Liver (tissue), 9 donors: ENCODE measurements around the gene PHF2. TPM values are rescaled to one million over a fixed set of nuclear protein-coding genes. Genes with fewer than 3 reads are reported as not detected.

Source experiments
- DNase-seq: peaks from one replicate; pipeline ENCODE4 v3.0.0-alpha.2; 2017; ENCODE audit warnings: low spot score
- H3K27ac ChIP-seq, 2 donors: one replicate each; pipeline ENCODE4 v1.7.0; 2013; ENCODE audit warnings: inconsistent platforms in 2 of 2, low read length in 2 of 2, control low read depth in 1 of 2, low read depth in 1 of 2, mild to moderate bottlenecking in 1 of 2
- H3K27me3 ChIP-seq, 4 donors: one replicate each; pipeline versions ENCODE4 v1.6.1 to v1.7.0; 2013; ENCODE audit warnings: low read length in 3 of 4, inconsistent platforms in 1 of 4, mild to moderate bottlenecking in 1 of 4, moderate library complexity in 1 of 4; ENCODE audit not compliant: control insufficient read depth in 4 of 4, insufficient read depth in 4 of 4
- H3K36me3 ChIP-seq, 4 donors: one replicate each; pipeline versions ENCODE4 v1.6.1 to v1.7.0; 2013; ENCODE audit warnings: low read length in 3 of 4, mild to moderate bottlenecking in 3 of 4, low read depth in 1 of 4, moderate library complexity in 1 of 4; ENCODE audit not compliant: control insufficient read depth in 4 of 4, insufficient read depth in 3 of 4
- H3K4me1 ChIP-seq, 4 donors: one replicate each; pipeline versions ENCODE4 v1.6.1 to v1.7.0; 2013; ENCODE audit warnings: low read length in 3 of 4, mild to moderate bottlenecking in 3 of 4, moderate library complexity in 1 of 4; ENCODE audit not compliant: control insufficient read depth in 4 of 4, insufficient read depth in 4 of 4
- H3K4me3 ChIP-seq, 3 donors: one replicate each; pipeline versions ENCODE4 v1.6.1 to v1.7.0; 2013; ENCODE audit warnings: low read length in 3 of 3, control low read depth in 1 of 3, low read depth in 1 of 3, mild to moderate bottlenecking in 1 of 3
- H3K9ac ChIP-seq, 2 donors: one replicate each; pipeline ENCODE4 v1.7.0; 2013; ENCODE audit warnings: low read length in 2 of 2, mild to moderate bottlenecking in 2 of 2, moderate library complexity in 2 of 2, control low read depth in 1 of 2, low read depth in 1 of 2
- H3K9me3 ChIP-seq, 4 donors: one replicate each; pipeline versions ENCODE4 v1.6.1 to v1.7.0; 2013; ENCODE audit warnings: low read length in 3 of 4; ENCODE audit not compliant: control insufficient read depth in 4 of 4
- EGR1 ChIP-seq, 2 donors: IDR thresholded peaks; 2 replicates each; pipeline ENCODE4 v1.6.1; 2016 to 2018; ENCODE audit warnings: antibody characterized with exemption in 2 of 2, low read depth in 2 of 2
- FOXA1 ChIP-seq: IDR thresholded peaks from 2 replicates; pipeline ENCODE4 v1.6.1; 2016; ENCODE audit warnings: antibody characterized with exemption
- FOXA2 ChIP-seq: IDR thresholded peaks from 2 replicates; pipeline ENCODE4 v1.6.1; 2016; ENCODE audit warnings: antibody characterized with exemption
- GABPA ChIP-seq, 2 donors: IDR thresholded peaks in 1 of 2; conservative IDR thresholded peaks in 1 of 2; 2 replicates each; pipeline ENCODE4 v1.6.1; 2016; ENCODE audit warnings: antibody characterized with exemption in 2 of 2, mild to moderate bottlenecking in 1 of 2, moderate library complexity in 1 of 2
- HNF4A ChIP-seq, 2 donors: conservative IDR thresholded peaks; 2 replicates each; pipeline ENCODE4 v1.6.1; 2016; ENCODE audit warnings: antibody characterized with exemption in 2 of 2, mild to moderate bottlenecking in 2 of 2
- HNF4G ChIP-seq: IDR thresholded peaks from 2 replicates; pipeline ENCODE4 v1.6.1; 2016; ENCODE audit warnings: antibody characterized with exemption
- JUND ChIP-seq, 2 donors: IDR thresholded peaks; 2 replicates each; pipeline ENCODE4 v1.6.1; 2016; ENCODE audit warnings: antibody characterized with exemption in 2 of 2
- NR2F2 ChIP-seq: IDR thresholded peaks from 2 replicates; pipeline ENCODE4 v1.6.1; 2016; ENCODE audit warnings: antibody characterized with exemption
- RXRA ChIP-seq, 2 donors: IDR thresholded peaks; 2 replicates each; pipeline ENCODE4 v1.6.1; 2017 to 2018; ENCODE audit warnings: antibody characterized with exemption in 2 of 2, mild to moderate bottlenecking in 1 of 2
- SP1 ChIP-seq: IDR thresholded peaks from 2 replicates; pipeline ENCODE4 v1.6.1; 2018; ENCODE audit warnings: antibody characterized with exemption, mild to moderate bottlenecking
- WGBS: extraction: QIAGEN DNeasy Blood & Tissue Kit; methylation state at CpG from one replicate; pipeline ENCODE4 v1.1.7; 2013; 5-methylcytosine and 5-hydroxymethylcytosine counted together
- polyA plus RNA-seq, 2 donors: library from polyadenylated mRNA; stranded (reverse) in 1 of 2; unstranded in 1 of 2; fragments of 200-250 nt in 1 of 2; fragments of >200 nt in 1 of 2; fragmentation: Nextera tagmentation in 1 of 2; extraction: Ambion mirVana in 1 of 2; gene quantifications; one replicate each; pipeline versions ENCODE4 v1.2.1 to v1.2.3, GENCODE V29; 2013 to 2015
- total RNA-seq, 2 donors: library from RNA; depleted of rRNA; stranded (reverse); fragments of >200 nt; gene quantifications; one replicate each; pipeline ENCODE4 v1.2.3, GENCODE V29; 2014
- TF ChIP-seq, protein P1 (sequence below): IDR thresholded peaks from 2 replicates; pipeline ENCODE4 v1.6.1; 2016; ENCODE audit warnings: antibody characterized with exemption
- TF ChIP-seq, protein P2 (sequence below): fragments of 150-350 bp; IDR thresholded peaks from 2 replicates; pipeline ENCODE4 v1.5.1; 2017; ENCODE audit warnings: improper control_type of control experiment, low read depth, low read length; ENCODE audit not compliant: missing input control
- TF ChIP-seq, protein P3 (sequence below): IDR thresholded peaks from 2 replicates; pipeline ENCODE4 v1.6.1; 2016; ENCODE audit warnings: antibody characterized with exemption
- donor health status: healthy.
- donor health status: healthy.
- donor health status: healthy.
- donor health status: healthy.
- donor health status: healthy.

PHF2 gene
- total and polyA plus RNA-seq, 4 donors = 2.3 to 8.6 (median 6.7) TPM

DNA sequence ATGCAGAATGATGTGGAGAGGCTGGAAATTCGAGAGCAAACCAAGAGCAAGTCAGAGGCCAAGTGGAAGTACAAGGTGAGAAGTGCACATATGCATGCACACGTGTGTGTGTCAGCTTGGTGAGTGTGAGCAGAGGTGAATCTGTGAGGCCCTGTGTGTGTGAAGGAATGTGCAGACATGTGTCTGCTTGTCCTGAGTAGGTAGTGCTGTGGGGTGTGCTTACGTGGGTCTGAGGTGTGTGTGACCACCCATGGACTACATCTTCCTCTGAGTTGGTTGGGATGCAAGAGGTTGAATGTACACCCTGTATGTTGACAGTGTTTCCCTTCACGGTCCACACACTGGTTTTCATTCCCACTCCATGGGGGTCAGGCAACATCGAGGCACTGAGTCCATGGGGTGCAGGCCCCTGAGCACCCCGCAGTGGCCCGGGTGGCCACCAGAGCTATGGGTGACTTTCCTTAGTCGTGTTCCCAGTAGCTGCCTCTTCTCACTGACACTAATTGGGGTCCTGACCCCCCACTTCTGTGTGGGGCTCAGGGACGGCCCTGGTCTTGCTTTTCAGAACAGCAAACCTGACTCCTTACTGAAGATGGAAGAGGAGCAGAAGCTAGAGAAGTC, 86.7 kb downstream of the PHF2 start (continued):
- TF ChIP-seq, protein P1, sequence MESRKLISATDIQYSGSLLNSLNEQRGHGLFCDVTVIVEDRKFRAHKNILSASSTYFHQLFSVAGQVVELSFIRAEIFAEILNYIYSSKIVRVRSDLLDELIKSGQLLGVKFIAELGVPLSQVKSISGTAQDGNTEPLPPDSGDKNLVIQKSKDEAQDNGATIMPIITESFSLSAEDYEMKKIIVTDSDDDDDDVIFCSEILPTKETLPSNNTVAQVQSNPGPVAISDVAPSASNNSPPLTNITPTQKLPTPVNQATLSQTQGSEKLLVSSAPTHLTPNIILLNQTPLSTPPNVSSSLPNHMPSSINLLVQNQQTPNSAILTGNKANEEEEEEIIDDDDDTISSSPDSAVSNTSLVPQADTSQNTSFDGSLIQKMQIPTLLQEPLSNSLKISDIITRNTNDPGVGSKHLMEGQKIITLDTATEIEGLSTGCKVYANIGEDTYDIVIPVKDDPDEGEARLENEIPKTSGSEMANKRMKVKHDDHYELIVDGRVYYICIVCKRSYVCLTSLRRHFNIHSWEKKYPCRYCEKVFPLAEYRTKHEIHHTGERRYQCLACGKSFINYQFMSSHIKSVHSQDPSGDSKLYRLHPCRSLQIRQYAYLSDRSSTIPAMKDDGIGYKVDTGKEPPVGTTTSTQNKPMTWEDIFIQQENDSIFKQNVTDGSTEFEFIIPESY = no peak
- TF ChIP-seq HNF4A (conservative IDR thresholded peaks at IDR 0.05) (no peak), JUND (IDR thresholded peaks at IDR 0.05) (no peak)

DNA sequence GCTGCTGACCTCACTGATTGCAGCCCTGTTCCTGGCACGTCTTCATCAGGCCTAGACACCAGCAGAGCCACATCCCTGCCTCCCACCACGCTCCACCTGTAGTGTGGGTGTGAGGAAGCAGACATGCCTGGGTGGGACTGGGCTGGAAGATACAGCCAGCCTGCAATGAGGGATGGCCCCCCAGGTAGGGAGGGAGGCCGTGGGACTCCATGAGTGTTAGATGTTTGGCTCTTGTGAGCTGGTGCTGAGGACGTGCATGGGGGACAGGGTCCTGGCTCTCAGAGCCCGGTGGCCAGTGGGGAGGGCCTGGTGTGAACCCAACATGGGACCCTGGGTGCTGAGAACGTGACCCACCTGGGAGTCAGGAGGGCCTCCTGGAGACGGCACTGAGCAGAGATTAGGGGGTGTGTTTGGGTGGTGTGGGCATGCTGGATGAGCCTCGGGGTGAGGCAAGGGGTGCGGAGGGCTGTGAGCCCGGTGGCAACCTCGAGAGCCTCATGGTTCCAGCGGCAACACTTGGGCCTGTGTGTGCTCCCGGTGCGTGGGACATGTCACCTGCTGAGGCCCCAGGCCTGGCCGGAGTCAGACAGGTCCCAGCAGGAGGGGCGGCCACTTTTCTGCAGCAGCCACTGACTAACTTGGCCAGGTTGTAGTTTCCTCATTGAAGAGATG, 87.6 kb downstream of the PHF2 start:
- H3K9ac ChIP-seq = no peak overlapping the region
- H3K9me3 ChIP-seq = no peaks in the 10 kb centered on the region
- WGBS = 96% methylated on average over 16 of the region's 16 CpGs
- no peaks in the 10 kb centered on the region for H3K27me3 ChIP-seq
- peaks cover 0 to 60% (median 13%) of the 10 kb centered on the region in 4 donors for H3K36me3 ChIP-seq
- H3K4me3 ChIP-seq = no peak overlapping the region
- TF ChIP-seq NR2F2 = no peak
- no peak overlapping the region for H3K27ac ChIP-seq
- H3K4me1 ChIP-seq = no peaks in the 10 kb centered on the region
- DNase-seq = no peak

DNA sequence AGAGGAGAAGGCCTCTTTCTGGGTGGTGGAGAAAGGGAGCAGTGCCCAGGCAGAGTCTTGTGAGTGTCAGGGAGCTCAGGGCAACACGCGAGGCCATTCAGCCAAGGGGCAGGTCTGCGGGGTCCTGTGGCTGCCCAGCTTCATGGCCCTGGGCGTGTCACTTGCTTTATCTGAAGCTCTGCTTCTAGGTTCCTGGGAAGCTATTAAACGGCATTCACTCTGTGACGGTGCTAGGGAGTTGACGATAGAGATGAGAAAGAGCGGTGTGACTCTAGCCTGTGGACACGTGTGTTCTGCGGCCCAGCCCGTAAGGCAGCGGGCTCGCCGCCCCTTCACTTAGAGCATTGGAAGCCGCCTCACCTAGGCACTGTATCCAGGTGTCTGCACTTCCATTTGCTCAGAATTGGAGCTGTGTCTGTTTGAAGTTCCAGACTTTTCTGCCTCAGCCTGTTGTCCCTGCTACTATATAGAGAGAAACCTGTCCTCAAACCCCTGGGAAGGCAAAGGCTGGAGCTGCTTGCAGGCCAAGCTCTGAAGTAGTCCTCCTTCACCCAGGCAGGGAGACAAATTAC, 88.3 kb downstream of the PHF2 start:
- no peaks in the 10 kb centered on the region for H3K4me1 ChIP-seq
- H3K9me3 ChIP-seq = no peaks in the 10 kb centered on the region
- peaks cover 0 to 53% (median 13%) of the 10 kb centered on the region in 4 donors for H3K36me3 ChIP-seq
- WGBS = 96% methylated on average over 15 of the region's 15 CpGs
- no peak overlapping the region for H3K4me3 ChIP-seq
- H3K27ac ChIP-seq = no peak overlapping the region
- TF ChIP-seq FOXA1 (no peak), FOXA2 (no peak), GABPA (IDR thresholded peaks at IDR 0.05 in 1 of 2, conservative IDR thresholded peaks at IDR 0.05 in 1 of 2) (no peak), HNF4A (conservative IDR thresholded peaks at IDR 0.05) (no peak), EGR1 (IDR thresholded peaks at IDR 0.05; ENCODE audit: low read depth in 2 of 2) (no peak), SP1 (no peak), RXRA (IDR thresholded peaks at IDR 0.05) (no peak), HNF4G (no peak)
- TF ChIP-seq, protein P2, sequence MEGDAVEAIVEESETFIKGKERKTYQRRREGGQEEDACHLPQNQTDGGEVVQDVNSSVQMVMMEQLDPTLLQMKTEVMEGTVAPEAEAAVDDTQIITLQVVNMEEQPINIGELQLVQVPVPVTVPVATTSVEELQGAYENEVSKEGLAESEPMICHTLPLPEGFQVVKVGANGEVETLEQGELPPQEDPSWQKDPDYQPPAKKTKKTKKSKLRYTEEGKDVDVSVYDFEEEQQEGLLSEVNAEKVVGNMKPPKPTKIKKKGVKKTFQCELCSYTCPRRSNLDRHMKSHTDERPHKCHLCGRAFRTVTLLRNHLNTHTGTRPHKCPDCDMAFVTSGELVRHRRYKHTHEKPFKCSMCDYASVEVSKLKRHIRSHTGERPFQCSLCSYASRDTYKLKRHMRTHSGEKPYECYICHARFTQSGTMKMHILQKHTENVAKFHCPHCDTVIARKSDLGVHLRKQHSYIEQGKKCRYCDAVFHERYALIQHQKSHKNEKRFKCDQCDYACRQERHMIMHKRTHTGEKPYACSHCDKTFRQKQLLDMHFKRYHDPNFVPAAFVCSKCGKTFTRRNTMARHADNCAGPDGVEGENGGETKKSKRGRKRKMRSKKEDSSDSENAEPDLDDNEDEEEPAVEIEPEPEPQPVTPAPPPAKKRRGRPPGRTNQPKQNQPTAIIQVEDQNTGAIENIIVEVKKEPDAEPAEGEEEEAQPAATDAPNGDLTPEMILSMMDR = no peak
- TF ChIP-seq, protein P3, sequence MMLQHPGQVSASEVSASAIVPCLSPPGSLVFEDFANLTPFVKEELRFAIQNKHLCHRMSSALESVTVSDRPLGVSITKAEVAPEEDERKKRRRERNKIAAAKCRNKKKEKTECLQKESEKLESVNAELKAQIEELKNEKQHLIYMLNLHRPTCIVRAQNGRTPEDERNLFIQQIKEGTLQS = no peak
- no peaks in the 10 kb centered on the region for H3K27me3 ChIP-seq
- DNase-seq = no peak
- H3K9ac ChIP-seq = no peak overlapping the region
